GM23338 (cell line): Measurements from ENCODE around the gene CACTIN.

Experiments
- CTCF ChIP-seq, 2 experiments: fragments of 200-600 bp in 1 of 2; sonication (generic) in 1 of 2; conservative IDR thresholded peaks; 2 replicates each; pipeline versions ENCODE4 v1.5.1 to v1.6.1; 2016 to 2017; ENCODE audit warnings: antibody characterized with exemption in 2 of 2, low read depth in 2 of 2, mild to moderate bottlenecking in 2 of 2, moderate library complexity in 1 of 2
- EZH2 ChIP-seq: fragments of 200-600 bp; sonication (generic); IDR thresholded peaks from one replicate; pipeline ENCODE4 v1.8.0; 2017; ENCODE audit warnings: antibody characterized with exemption, mild to moderate bottlenecking, low read depth; ENCODE audit not compliant: unreplicated experiment
- EZH2phosphoT487 ChIP-seq: fragments of 200-600 bp; sonication (generic); IDR thresholded peaks from one replicate; pipeline ENCODE4 v1.8.1; 2018; ENCODE audit warnings: antibody characterized with exemption; ENCODE audit not compliant: unreplicated experiment
- JUNB ChIP-seq: IDR thresholded peaks from one replicate; pipeline ENCODE4 v1.6.1; 2016; ENCODE audit warnings: antibody characterized with exemption; ENCODE audit not compliant: unreplicated experiment
- NANOG ChIP-seq: IDR thresholded peaks from 2 replicates; pipeline ENCODE4 v1.6.1; 2016; ENCODE audit warnings: antibody characterized with exemption, borderline replicate concordance
- POLR2AphosphoS5 ChIP-seq: IDR thresholded peaks from 2 replicates; pipeline ENCODE4 v1.6.1; 2016; ENCODE audit warnings: antibody characterized with exemption, low read depth
- REST ChIP-seq: IDR thresholded peaks from one replicate; pipeline ENCODE4 v1.6.1; 2018; ENCODE audit warnings: antibody characterized with exemption; ENCODE audit not compliant: unreplicated experiment
- STAT1 ChIP-seq: IDR thresholded peaks from one replicate; pipeline ENCODE4 v1.6.1; 2016; ENCODE audit warnings: antibody characterized with exemption; ENCODE audit not compliant: unreplicated experiment
- ZNF114 ChIP-seq: fragments of 250-450 bp; sonication (Bioruptor Pico); IDR thresholded peaks from 2 replicates; pipeline ENCODE4 v1.5.0; 2020; ENCODE audit warnings: mild to moderate bottlenecking, moderate library complexity
- ZNF331 ChIP-seq: fragments of 250-450 bp; sonication (Bioruptor Pico); IDR thresholded peaks from 2 replicates; pipeline ENCODE4 v1.5.0; 2020; ENCODE audit warnings: low read depth, mild to moderate bottlenecking, moderate library complexity

- TF ChIP-seq CTCF (conservative IDR thresholded peaks at IDR 0.05; ENCODE audit: low read depth in 2 of 2), result no peak
- TF ChIP-seq EZH2, result no peak
- no peak for TF ChIP-seq POLR2AphosphoS5
- no peak for TF ChIP-seq JUNB
- no peak for TF ChIP-seq STAT1
- TF ChIP-seq REST, result no peak
- no peak for TF ChIP-seq ZNF331 (CRISPR knock-in tag)
- TF ChIP-seq EZH2phosphoT487, result no peak
- TF ChIP-seq ZNF114 (CRISPR knock-in tag), result no peak
- TF ChIP-seq NANOG, result no peak
These were observed 30.8 kb upstream of the CACTIN start for GRCh38 chr19:3657395-3657769.
